LNCaP clone FGC (cell line): Measurements from ENCODE around the gene KLHL2.
"Not testable (repeated sequence)": the region's sequence is repeated elsewhere in the genome, so short reads cannot be mapped to it uniquely, and the experiment has no call there.

ENCODE experiments used
- DNase-seq: peaks from one replicate; pipeline ENCODE4 v3.0.0-alpha.2; 2011; ENCODE audit warnings: low read depth
- H3K4me3 ChIP-seq: 2 replicates; pipeline ENCODE4 v1.5.1; 2011; ENCODE audit warnings: mild to moderate bottlenecking, low read depth, low read length, control low read depth
- CTCF ChIP-seq: IDR thresholded peaks from 2 replicates; pipeline ENCODE4 v1.5.1; 2012; ENCODE audit warnings: mild to moderate bottlenecking; ENCODE audit not compliant: control insufficient read depth, insufficient read depth; ENCODE audit errors: extremely low read depth

The KLHL2 gene

GRCh38 chr4:165244587-165245186 is 37.3 kb downstream of the KLHL2 start:
- H3K4me3 ChIP-seq, DNase-seq: not testable (repeated sequence)

- no peak for TF ChIP-seq CTCF
- no peak for DNase-seq
- no peak overlapping the region for H3K4me3 ChIP-seq
These were observed 40.7 kb downstream of the KLHL2 start for GRCh38 chr4:165248102-165248501.

- DNase-seq, H3K4me3 ChIP-seq: not testable (repeated sequence)
These were observed 41.5 kb downstream of the KLHL2 start for GRCh38 chr4:165248904-165249303.

GRCh38 chr4:165254771-165255170 is 47.4 kb downstream of the KLHL2 start:
- DNase-seq: not testable (repeated sequence)

GRCh38 chr4:165255439-165255838 is 48.1 kb downstream of the KLHL2 start:
- DNase-seq, H3K4me3 ChIP-seq: not testable (repeated sequence)

More at GRCh38 chr4:165254771-165255170, 47.4 kb downstream of the KLHL2 start:
- not testable (repeated sequence) for H3K4me3 ChIP-seq

- not testable (repeated sequence) for H3K4me3 ChIP-seq, DNase-seq
These were observed 48.8 kb downstream of the KLHL2 start for GRCh38 chr4:165256074-165256659.

- H3K4me3 ChIP-seq, DNase-seq: not testable (repeated sequence)
These were observed 52.4 kb downstream of the KLHL2 start for GRCh38 chr4:165259776-165260175.

- not testable (repeated sequence) for DNase-seq, H3K4me3 ChIP-seq
These were observed 54.9 kb downstream of the KLHL2 start for GRCh38 chr4:165262306-165262705.

GRCh38 chr4:165263466-165263865 is 56.1 kb downstream of the KLHL2 start:
- H3K4me3 ChIP-seq, DNase-seq: not testable (repeated sequence)

- H3K4me3 ChIP-seq, DNase-seq: not testable (repeated sequence)
These were observed 62.6 kb downstream of the KLHL2 start for GRCh38 chr4:165269931-165270330.

GRCh38 chr4:165273443-165273842 is 66.1 kb downstream of the KLHL2 start:
- DNase-seq, H3K4me3 ChIP-seq: not testable (repeated sequence)

GRCh38 chr4:165275357-165275756 is 68.0 kb downstream of the KLHL2 start:
- DNase-seq, H3K4me3 ChIP-seq: not testable (repeated sequence)

- H3K4me3 ChIP-seq, DNase-seq: not testable (repeated sequence)
These were observed 72.2 kb downstream of the KLHL2 start for GRCh38 chr4:165279531-165279930.

GRCh38 chr4:165284697-165285096 is 77.3 kb downstream of the KLHL2 start:
- not testable (repeated sequence) for DNase-seq

GRCh38 chr4:165286619-165287340 is 79.4 kb downstream of the KLHL2 start:
- DNase-seq, H3K4me3 ChIP-seq: not testable (repeated sequence)

More at GRCh38 chr4:165284697-165285096, 77.3 kb downstream of the KLHL2 start:
- H3K4me3 ChIP-seq: not testable (repeated sequence)
